Activated T-cell treated with anti-CD3 and anti-CD28 coated beads, Interleukin-2, amount 50 U/mL, for 48 hours (primary cell): Measurements from ENCODE around the gene INF2.

ENCODE experiments used
- DNase-seq, 2 experiments: peaks; one replicate each; pipeline ENCODE4 v3.0.0-alpha.2; 2020

INF2 gene

GRCh38 chr14:104691546-104692260 is 2.3 kb downstream of the INF2 start:
- no peak for DNase-seq

GRCh38 chr14:104692261-104692938 is 3.0 kb downstream of the INF2 start:
- no peak for DNase-seq

GRCh38 chr14:104692939-104693315 is 3.5 kb downstream of the INF2 start:
- no peak for DNase-seq

- DNase-seq, result no peak
These were observed 4.3 kb downstream of the INF2 start for GRCh38 chr14:104693482-104694431.

GRCh38 chr14:104694475-104694950 is 5.1 kb downstream of the INF2 start:
- no peak for DNase-seq

- peak; percentile 56 to 68 for DNase-seq
These were observed 5.7 kb downstream of the INF2 start for GRCh38 chr14:104694991-104695659.

- no peak for DNase-seq
These were observed 6.2 kb downstream of the INF2 start for GRCh38 chr14:104695660-104696000.

- no peak for DNase-seq
These were observed 7.4 kb downstream of the INF2 start for GRCh38 chr14:104696671-104697316.

GRCh38 chr14:104697317-104697703 is 7.9 kb downstream of the INF2 start:
- DNase-seq, result no peak

GRCh38 chr14:104697892-104698583 is 8.6 kb downstream of the INF2 start:
- DNase-seq, result no peak

- DNase-seq, result no peak
These were observed 9.4 kb downstream of the INF2 start for GRCh38 chr14:104698688-104699425.

- no peak for DNase-seq
These were observed 10.0 kb downstream of the INF2 start for GRCh38 chr14:104699426-104699748.

GRCh38 chr14:104700225-104700651 is 10.8 kb downstream of the INF2 start:
- no peak for DNase-seq

GRCh38 chr14:104700747-104701217 is 11.4 kb downstream of the INF2 start:
- no peak for DNase-seq

GRCh38 chr14:104701383-104702076 is 12.1 kb downstream of the INF2 start:
- DNase-seq, result no peak

GRCh38 chr14:104702106-104702505 is 12.7 kb downstream of the INF2 start:
- no peak for DNase-seq

GRCh38 chr14:104702673-104703072 is 13.3 kb downstream of the INF2 start:
- DNase-seq, result no peak

GRCh38 chr14:104703269-104703668 is 13.9 kb downstream of the INF2 start:
- DNase-seq, result no peak

- no peak for DNase-seq
These were observed 14.8 kb downstream of the INF2 start for GRCh38 chr14:104704252-104704651.

- DNase-seq, result no peak
These were observed 16.1 kb downstream of the INF2 start for GRCh38 chr14:104705340-104706047.
